Mesothelial cell of epicardium (in vitro differentiated cells): ENCODE measurements around the gene TMBIM6. TPM values are rescaled to one million over a fixed set of nuclear protein-coding genes. Genes with fewer than 3 reads are reported as not detected.
A peak's percentile ranks its signal among the peaks of the same experiment; 100 is the strongest.

ENCODE experiments used
- DNase-seq, 2 experiments: peaks; one replicate each; pipeline ENCODE4 v3.0.0; 2021; ENCODE audit warnings: low spot score in 2 of 2; ENCODE audit not compliant: unreplicated experiment in 2 of 2
- H3K27ac Mint-ChIP-seq: 2 replicates; pipeline ENCODE4 v1.8.0; 2021; ENCODE audit warnings: mixed read lengths
- H3K27me3 Mint-ChIP-seq: 2 replicates; pipeline ENCODE4 v1.8.0; 2021; ENCODE audit warnings: low read depth, mixed read lengths
- H3K36me3 Mint-ChIP-seq: 2 replicates; pipeline ENCODE4 v1.8.0; 2021; ENCODE audit warnings: mixed read lengths
- H3K4me1 Mint-ChIP-seq: 2 replicates; pipeline ENCODE4 v1.8.0; 2021; ENCODE audit warnings: mixed read lengths
- H3K4me3 Mint-ChIP-seq: 2 replicates; pipeline ENCODE4 v1.8.0; 2021; ENCODE audit warnings: mild to moderate bottlenecking, moderate library complexity, mixed read lengths
- H3K9me3 Mint-ChIP-seq: 2 replicates; pipeline ENCODE4 v1.8.0; 2021; ENCODE audit warnings: mixed read lengths
- CTCF ChIP-seq: fragments of 200-600 bp; sonication (generic); IDR thresholded peaks from one replicate; pipeline ENCODE4 v1.5.0; 2021; ENCODE audit warnings: antibody characterized with exemption; ENCODE audit not compliant: unreplicated experiment
- total RNA-seq: library from RNA; stranded (reverse); gene quantifications from 3 replicates; pipeline ENCODE4 v1.2.1, GENCODE V29; 2021

Gene TMBIM6
- total RNA-seq, 1 donor from 2014 or later: 296 TPM

GRCh38 chr12:49787672-49788071 is 46.3 kb downstream of the TMBIM6 start:
- peaks cover 5% of the 10 kb centered on the region for H3K27me3 Mint-ChIP-seq
- peaks cover 9% of the 10 kb centered on the region for H3K4me1 Mint-ChIP-seq
- H3K27ac Mint-ChIP-seq: no peak overlapping the region

GRCh38 chr12:49789992-49790391 is 48.6 kb downstream of the TMBIM6 start:
- DNase-seq: no peak
- peaks cover 7% of the 10 kb centered on the region for H3K9me3 Mint-ChIP-seq
- H3K4me3 Mint-ChIP-seq: no peak overlapping the region
- peak overlapping the region; percentile 65 for H3K27ac Mint-ChIP-seq
- peaks cover 4% of the 10 kb centered on the region for H3K4me1 Mint-ChIP-seq
- peaks cover 7% of the 10 kb centered on the region for H3K36me3 Mint-ChIP-seq
- TF ChIP-seq CTCF: no peak
- H3K27me3 Mint-ChIP-seq: no peaks in the 10 kb centered on the region

More at GRCh38 chr12:49787672-49788071, 46.3 kb downstream of the TMBIM6 start:
- no peak for TF ChIP-seq CTCF
- Mint-ChIP-seq H3K4me3 (no peak overlapping the region), H3K36me3 (peaks cover 7% of the 10 kb centered on the region), H3K9me3 (peaks cover 7% of the 10 kb centered on the region)
- no peak for DNase-seq

- Mint-ChIP-seq H3K36me3 (peaks cover 7% of the 10 kb centered on the region), H3K4me3 (no peak overlapping the region), H3K27me3 (no peaks in the 10 kb centered on the region), H3K27ac (peak overlapping the region; percentile 65), H3K4me1 (peaks cover 4% of the 10 kb centered on the region), H3K9me3 (peaks cover 7% of the 10 kb centered on the region)
- no peak for TF ChIP-seq CTCF
- no peak for DNase-seq
Observed at GRCh38 chr12:49790741-49791555, 49.6 kb downstream of the TMBIM6 start.

- DNase-seq: no peak
- H3K9me3 Mint-ChIP-seq: peaks cover 7% of the 10 kb centered on the region
- H3K4me1 Mint-ChIP-seq: peaks cover 4% of the 10 kb centered on the region
- H3K4me3 Mint-ChIP-seq: no peak overlapping the region
- H3K27me3 Mint-ChIP-seq: no peaks in the 10 kb centered on the region
- peaks cover 7% of the 10 kb centered on the region for H3K36me3 Mint-ChIP-seq
- TF ChIP-seq CTCF: no peak
- H3K27ac Mint-ChIP-seq: no peak overlapping the region
Observed at GRCh38 chr12:49791700-49792099, 50.3 kb downstream of the TMBIM6 start.

- Mint-ChIP-seq H3K27ac (no peak overlapping the region), H3K9me3 (peaks cover 6% of the 10 kb centered on the region), H3K4me1 (peaks cover 4% of the 10 kb centered on the region), H3K36me3 (peaks cover 6% of the 10 kb centered on the region), H3K4me3 (no peak overlapping the region), H3K27me3 (no peaks in the 10 kb centered on the region)
- no peak for DNase-seq
- no peak for TF ChIP-seq CTCF
Observed at GRCh38 chr12:49792181-49792970, 51.0 kb downstream of the TMBIM6 start.
